Stimulated activated CD8-positive, alpha-beta memory T cell treated with anti-CD3 and anti-CD28 coated beads, Interleukin-4, amount 100 ng/mL, for 4 hours (primary cell): Measurements from ENCODE around the gene BICDL2.
"Not testable (repeated sequence)": the region's sequence is repeated elsewhere in the genome, so short reads cannot be mapped to it uniquely, and the experiment has no call there.

Source experiments
- DNase-seq, 2 donors: peaks; one replicate each; pipeline ENCODE4 v3.0.0-alpha.2; 2020; ENCODE audit warnings: low read depth in 2 of 2, low spot score in 1 of 2

Gene BICDL2

GRCh38 chr16:3065069-3065741 is 28.5 kb upstream of the BICDL2 start, which contains the start of gene IL32:
Gene IL32 (plus strand): TSS chr16:3065640. CDS start chr16:3065812, 172 bp downstream.
- DNase-seq, result no peak

- DNase-seq, result no peak
Observed at GRCh38 chr16:3063625-3064386, 27.1 kb upstream of the BICDL2 start.

GRCh38 chr16:3062553-3062952 is 25.8 kb upstream of the BICDL2 start:
- DNase-seq, result no peak

- DNase-seq, result no peak
Observed at GRCh38 chr16:3060339-3061127, 23.8 kb upstream of the BICDL2 start.

- no peak for DNase-seq
Observed at GRCh38 chr16:3059723-3060242, 23.0 kb upstream of the BICDL2 start.

- peak; percentile 61 to 69 for DNase-seq
Observed at GRCh38 chr16:3059041-3059722, 22.4 kb upstream of the BICDL2 start.

- DNase-seq, result no peak
Observed at GRCh38 chr16:3058139-3059030, 21.6 kb upstream of the BICDL2 start.

GRCh38 chr16:3057181-3058138 is 20.7 kb upstream of the BICDL2 start:
- no peak for DNase-seq

GRCh38 chr16:3056336-3057180 is 19.8 kb upstream of the BICDL2 start:
- no peak for DNase-seq

GRCh38 chr16:3055734-3056115 is 19.0 kb upstream of the BICDL2 start:
- not testable (repeated sequence) for DNase-seq

- no peak for DNase-seq
Observed at GRCh38 chr16:3054965-3055733, 18.4 kb upstream of the BICDL2 start.

- not testable (repeated sequence) for DNase-seq
Observed at GRCh38 chr16:3053330-3053710, 16.6 kb upstream of the BICDL2 start.

- DNase-seq, result not testable (repeated sequence)
Observed at GRCh38 chr16:3052571-3053329, 16.0 kb upstream of the BICDL2 start.

GRCh38 chr16:3051494-3051893 is 14.8 kb upstream of the BICDL2 start:
- DNase-seq, result no peak

GRCh38 chr16:3051009-3051408 is 14.3 kb upstream of the BICDL2 start:
- DNase-seq, result no peak

GRCh38 chr16:3050487-3050886 is 13.7 kb upstream of the BICDL2 start:
- no peak for DNase-seq
